CD4-positive, alpha-beta T cell treated with Interleukin-2 at 100 ng/mL for 4 hours (primary cell): Measurements from ENCODE around the gene CCDC28B.

Source experiments
- DNase-seq: peaks from one replicate; pipeline ENCODE4 v3.0.0-alpha.2; 2020; ENCODE audit warnings: low spot score

The CCDC28B gene

GRCh38 chr1:32195531-32195930 lies 4.9 kb upstream of the CCDC28B start:
- no peak for DNase-seq

- peak; percentile 26 for DNase-seq
Observed at GRCh38 chr1:32195972-32196823, 4.2 kb upstream of the CCDC28B start.

GRCh38 chr1:32197074-32197473 lies 3.3 kb upstream of the CCDC28B start:
- no peak for DNase-seq

GRCh38 chr1:32197837-32198236 lies 2.6 kb upstream of the CCDC28B start:
- DNase-seq: no peak

GRCh38 chr1:32198237-32199042 lies 2.0 kb upstream of the CCDC28B start:
- no peak for DNase-seq

- no peak for DNase-seq
Observed at GRCh38 chr1:32199043-32199716, 1.2 kb upstream of the CCDC28B start.

GRCh38 chr1:32199717-32200072 lies 700 bp upstream of the CCDC28B start:
- no peak for DNase-seq

GRCh38 chr1:32201011-32201855 lies 838 bp downstream of the CCDC28B start:
- peak; percentile 76 for DNase-seq

GRCh38 chr1:32204943-32205361 lies 4.6 kb downstream of the CCDC28B start:
- DNase-seq: no peak

GRCh38 chr1:32205401-32206370 lies 5.3 kb downstream of the CCDC28B start, which contains the start of gene IQCC:
Gene IQCC, plus strand, starts transcription at chr1:32205671. Its CDS starts 11 bp downstream, at chr1:32205682.
- peak; percentile 85 for DNase-seq

- DNase-seq: no peak
Observed at GRCh38 chr1:32208469-32208868, 8.1 kb downstream of the CCDC28B start.

- peak; percentile 29 for DNase-seq
Observed at GRCh38 chr1:32208891-32209328, 8.5 kb downstream of the CCDC28B start, which contains the start of gene DCDC2B. Gene DCDC2B, plus strand, starts transcription at chr1:32209089. Its CDS starts 5 bp downstream, at chr1:32209094.

GRCh38 chr1:32215629-32216480 lies 15.5 kb downstream of the CCDC28B start:
- DNase-seq: peak; percentile 65

- no peak for DNase-seq
Observed at GRCh38 chr1:32216566-32216965, 16.2 kb downstream of the CCDC28B start.

GRCh38 chr1:32219022-32219421 lies 18.6 kb downstream of the CCDC28B start:
- DNase-seq: no peak

GRCh38 chr1:32220746-32221580 lies 20.6 kb downstream of the CCDC28B start:
- no peak for DNase-seq

GRCh38 chr1:32221581-32221979 lies 21.2 kb downstream of the CCDC28B start:
- no peak for DNase-seq
